Occipital lobe (tissue), 2 donors: Measurements from ENCODE around the gene MYO6. TPM values are rescaled to one million over a fixed set of nuclear protein-coding genes. Genes with fewer than 3 reads are reported as not detected.
"Not testable (repeated sequence)": the region's sequence is repeated elsewhere in the genome, so short reads cannot be mapped to it uniquely, and the experiment has no call there.

ENCODE experiments used
- DNase-seq: peaks from one replicate; lab custom pipeline; 2025; lab: John Stamatoyannopoulos, UW
- total RNA-seq: library from RNA; depleted of rRNA; stranded (reverse); fragments of >200 nt; gene quantifications from one replicate; pipeline ENCODE4 v1.2.3, GENCODE V29; 2014

Gene MYO6
- 15.8 TPM for total RNA-seq

DNA sequence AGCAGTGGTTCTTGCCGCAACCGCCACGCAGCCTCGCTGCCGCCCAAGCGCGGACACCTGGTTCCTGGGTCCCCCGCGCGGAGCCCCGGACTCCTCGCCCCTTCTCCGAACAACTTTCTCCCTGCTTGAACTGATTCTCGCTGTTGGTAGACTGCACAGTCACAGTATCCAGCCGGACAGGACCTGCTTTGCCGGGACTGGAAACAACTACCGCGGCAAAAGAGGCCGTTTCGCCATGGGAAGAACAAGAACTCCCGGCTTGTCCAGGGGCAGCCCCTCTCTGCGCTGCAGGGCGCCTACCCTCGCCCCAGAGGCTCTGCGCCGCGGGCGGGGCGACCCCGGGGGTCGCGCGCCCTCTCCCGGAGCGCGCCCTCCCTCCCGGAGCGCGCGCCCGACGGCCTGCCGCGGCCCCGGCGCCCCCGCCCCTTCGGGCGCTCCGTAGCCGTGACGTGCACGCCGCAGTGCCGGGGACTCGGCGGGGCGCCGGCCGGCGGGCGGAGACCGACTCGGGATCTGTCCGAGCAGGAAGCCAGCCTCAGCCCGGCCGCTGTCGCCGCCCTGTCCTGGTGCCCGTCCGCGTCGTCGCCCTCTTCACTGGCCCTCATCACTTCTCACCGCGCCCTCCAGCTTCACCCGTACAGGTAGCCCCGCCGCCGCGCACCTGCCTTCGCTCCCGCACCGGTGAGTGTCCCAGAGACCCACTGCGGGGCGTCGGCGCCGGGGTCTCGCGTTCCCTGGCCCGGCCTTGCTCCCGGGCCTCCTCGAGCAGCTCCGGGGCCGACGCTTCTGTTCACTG is at the start of gene MYO6:
MYO6 (plus strand) TSS at position 497 of the 796 bp plus-strand sequence. CDS start 68,309 bp downstream, outside the sequence.
- peak; percentile 61 for DNase-seq

DNA sequence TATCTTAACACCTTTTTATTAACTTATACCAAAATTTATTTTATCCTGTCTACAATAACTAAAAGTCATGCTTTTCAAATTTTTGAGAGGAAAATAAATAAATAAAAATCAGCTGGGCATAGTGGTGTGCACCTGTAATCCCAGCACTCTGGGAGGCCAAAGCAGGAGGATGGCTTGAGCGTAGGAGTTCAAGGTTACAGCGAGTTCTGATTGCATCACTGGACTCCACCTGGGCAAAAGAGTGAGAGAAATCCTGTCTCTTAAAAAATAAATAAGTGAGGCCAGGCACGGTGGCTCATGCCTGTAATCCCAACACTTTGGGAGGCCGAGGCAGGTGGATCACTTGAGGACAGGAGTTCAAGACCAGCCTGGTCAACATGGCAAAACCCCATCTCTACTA is 40.7 kb upstream of the MYO6 start:
- not testable (repeated sequence) for DNase-seq

DNA sequence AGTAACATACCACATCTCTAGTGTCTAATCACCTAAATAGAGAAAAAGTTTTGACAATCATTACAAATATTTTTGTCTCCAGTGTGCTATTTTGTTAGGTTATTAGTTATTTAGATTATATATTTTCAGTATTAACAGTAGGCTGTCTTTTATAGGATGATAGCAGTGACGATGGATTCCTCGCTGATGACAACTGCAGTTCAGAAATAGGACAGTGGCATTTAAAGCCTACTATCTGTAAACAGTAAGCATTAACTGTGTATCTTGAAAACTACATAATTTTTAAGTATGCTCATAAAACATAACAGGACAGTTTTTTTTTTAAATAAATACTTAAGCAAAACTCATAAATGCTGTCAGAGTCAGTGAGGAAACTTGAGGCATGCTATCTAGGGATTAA is 37.9 kb upstream of the MYO6 start:
- DNase-seq, result no peak

DNA sequence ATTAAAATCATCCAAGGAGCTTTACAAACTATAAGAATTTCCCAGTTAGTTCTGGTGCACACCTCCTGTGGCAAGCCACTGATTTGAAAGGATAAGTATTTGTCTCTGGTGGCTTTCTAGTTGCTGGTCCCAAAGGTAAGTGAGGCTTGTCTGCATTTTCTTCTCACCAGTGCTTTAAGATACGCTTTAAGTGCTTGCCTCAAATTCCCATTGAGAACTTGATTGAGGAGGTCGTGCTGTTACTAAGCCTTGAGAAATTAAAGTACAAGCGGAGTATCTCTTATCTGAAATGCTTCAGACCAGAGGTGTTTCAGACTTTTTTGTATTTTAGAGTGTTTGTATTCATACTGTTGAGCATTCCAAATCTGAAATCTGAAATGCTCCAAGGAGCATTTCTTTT is 29.9 kb upstream of the MYO6 start:
- no peak for DNase-seq

DNA sequence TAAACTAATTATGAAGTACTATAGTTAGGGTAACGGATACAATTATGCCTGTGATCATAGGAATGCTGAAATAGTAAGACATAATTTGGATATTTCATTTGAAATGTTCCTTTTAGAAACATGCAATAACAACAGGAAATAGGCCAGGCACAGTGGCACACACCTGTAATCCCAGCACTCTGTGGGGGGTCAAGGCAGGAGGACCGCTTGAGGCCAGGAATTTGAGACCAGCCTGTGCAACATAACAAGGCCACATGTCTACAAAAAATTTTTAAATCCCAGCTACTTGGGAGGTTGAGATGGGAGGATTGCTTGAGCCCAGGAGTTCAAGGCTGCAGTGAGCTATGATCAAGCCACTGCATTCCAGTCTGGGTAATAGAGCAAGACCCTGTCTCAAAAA is 25.7 kb upstream of the MYO6 start:
- DNase-seq, result no peak

DNA sequence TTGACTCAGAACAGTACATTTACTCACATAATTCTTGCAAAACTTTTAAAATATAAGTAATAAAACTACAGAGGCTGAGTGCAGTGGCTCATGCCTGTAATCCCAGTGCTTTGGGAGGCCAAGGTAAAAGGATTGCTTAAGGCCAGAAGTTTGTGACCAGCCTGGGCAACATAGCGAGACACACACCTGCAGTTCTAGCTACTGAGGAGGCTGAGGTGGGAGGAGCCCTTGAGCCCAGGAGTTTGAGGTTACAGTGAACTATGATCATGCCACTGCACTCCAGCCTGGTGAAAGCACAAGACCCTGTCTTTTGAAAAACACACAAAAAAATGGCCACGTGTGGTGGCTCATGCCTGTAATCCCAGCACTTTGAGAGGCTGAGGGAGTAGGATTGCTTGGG is 21.8 kb upstream of the MYO6 start:
- DNase-seq, result no peak

DNA sequence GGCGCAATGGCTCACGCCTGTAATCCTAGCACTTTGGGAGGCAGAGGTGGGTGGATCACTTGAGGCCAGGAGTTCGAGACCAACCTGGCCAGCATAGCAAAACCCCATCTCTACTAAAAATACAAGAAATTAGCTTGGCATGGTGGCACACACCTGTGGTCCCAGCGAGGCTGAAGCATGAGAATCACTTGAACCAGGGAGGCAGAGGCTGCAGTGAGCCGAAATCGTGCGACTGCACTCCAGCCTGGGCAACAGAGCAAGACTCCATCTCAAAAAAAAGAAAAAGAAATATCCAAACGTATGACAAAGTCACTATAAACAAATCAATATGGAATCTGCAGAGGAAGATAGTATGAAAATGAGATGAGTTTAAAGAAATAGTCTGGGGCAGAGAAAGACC is 18.0 kb upstream of the MYO6 start:
- not testable (repeated sequence) for DNase-seq

DNA sequence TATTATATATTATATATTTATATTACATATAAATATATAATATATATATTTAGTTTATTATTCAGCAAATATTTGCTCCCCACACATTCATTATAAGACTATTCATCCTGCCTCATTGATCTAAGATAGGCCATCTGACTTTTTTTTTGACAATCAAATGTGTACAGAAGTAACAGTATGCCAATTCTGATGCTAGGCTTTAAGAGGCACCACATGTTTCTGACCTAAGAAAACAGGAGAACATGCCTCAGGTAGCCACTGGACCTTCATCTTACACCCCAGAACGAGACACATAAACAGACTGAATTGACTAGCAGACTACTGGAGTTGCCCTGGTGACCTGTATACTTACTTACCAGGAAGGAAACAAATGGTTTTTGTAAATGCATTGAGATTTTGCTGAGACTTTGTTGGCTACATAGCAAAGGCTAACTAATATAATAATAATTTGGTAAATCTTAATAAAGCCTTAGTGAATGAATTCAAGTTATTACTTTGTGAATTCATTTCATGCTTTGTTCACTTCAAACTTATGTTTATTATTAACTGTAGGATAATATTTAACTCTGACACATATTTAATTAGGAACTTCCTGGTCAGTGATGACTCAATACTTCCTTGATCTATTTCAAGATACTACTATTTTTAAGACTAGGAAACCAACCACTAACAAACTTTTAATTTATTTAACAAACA is 13.4 kb upstream of the MYO6 start:
- no peak for DNase-seq

DNA sequence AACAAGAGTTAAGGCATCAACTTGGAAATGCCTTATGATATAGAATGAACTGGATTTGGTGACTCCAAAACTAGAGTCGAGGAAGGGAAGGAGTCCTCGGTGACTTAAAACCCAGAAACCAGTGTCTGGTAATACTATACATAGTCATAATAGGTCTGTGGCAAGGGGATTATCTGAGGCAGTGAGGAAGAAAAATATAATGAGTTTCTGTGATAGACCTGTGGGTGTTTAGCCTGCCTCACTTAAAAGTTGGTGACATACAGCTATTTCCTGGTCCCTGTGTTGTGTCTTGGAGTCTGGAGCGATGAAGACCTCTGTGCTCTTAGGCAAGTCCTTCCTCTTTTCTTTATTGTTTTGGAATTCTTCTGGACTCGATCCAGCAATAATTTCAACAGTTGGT is 5.1 kb upstream of the MYO6 start:
- no peak for DNase-seq

DNA sequence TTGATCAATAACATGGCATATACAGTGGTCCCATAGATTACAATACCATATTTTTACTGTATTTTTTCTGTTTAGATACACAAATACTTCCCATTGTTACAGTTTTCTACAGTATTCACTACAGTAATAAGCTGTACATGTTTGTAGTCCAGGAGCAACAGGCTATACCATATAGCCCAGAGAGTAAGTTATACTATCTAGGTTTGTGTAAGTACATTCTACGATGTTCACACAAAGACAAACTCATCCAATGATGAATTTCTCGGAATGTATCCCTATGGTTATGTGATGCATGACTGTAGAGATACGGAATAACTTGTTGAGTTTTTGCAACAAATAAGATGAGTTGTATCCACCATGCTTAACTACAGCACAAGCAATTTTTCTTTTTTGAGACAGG is 3.6 kb upstream of the MYO6 start:
- DNase-seq, result no peak

DNA sequence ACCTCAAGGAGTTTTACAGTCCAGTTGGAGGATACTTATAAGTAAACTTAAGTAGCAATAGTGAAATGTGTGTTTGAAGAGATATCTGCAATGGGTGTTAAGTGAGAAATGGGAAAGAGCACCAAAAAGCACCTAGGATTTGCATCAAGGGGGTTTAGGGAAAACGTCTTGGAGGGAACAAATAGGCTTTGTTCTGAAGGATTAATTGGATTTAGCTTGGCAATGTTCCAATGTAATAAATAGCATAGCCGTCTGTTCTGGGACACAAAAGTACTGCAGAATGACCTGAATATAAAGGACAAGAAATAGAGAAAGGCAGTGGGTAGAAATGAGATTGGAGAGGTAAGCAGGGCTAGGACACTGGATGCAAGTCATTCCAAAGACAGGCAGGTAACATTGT is 2.8 kb upstream of the MYO6 start:
- no peak for DNase-seq

DNA sequence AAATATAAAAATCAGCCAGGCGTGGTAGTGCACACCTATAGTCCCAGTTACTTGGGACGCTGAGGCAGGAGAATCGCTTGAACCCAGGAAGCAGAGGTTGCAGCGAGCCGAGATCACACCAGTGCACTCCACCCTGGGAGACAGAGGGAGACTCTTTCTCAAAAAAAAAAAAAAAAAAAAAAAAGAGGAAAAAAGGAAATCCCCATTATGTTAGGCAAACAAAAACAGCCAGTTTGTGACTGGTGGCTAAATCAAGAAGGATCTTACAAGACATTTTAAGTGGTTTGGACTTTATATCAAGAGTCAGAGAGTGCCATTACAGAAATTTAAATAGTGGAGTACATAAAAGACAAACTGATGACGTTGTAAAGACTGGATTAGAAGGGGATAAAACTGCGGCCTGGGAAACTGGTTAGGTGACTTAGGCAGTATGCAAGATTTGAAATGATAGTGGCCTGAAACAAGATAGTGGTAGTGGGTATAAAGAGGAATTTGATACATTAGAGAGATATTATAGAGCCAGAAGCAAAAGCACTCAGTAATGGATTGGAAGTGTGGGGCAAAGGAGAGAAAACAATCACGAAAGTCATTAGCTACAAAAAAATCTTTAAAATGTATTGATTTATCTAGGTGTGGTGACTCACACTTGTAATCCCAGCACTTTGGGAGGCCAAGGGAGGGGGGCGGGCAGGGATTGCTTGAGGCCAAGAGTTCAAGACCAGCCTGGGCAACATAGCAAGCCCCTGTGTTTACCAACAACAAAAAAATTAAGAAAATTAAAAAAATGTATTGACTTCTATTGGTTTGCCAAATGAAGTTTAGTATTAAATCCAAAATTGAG is 1.7 kb upstream of the MYO6 start:
- DNase-seq, result no peak

DNA sequence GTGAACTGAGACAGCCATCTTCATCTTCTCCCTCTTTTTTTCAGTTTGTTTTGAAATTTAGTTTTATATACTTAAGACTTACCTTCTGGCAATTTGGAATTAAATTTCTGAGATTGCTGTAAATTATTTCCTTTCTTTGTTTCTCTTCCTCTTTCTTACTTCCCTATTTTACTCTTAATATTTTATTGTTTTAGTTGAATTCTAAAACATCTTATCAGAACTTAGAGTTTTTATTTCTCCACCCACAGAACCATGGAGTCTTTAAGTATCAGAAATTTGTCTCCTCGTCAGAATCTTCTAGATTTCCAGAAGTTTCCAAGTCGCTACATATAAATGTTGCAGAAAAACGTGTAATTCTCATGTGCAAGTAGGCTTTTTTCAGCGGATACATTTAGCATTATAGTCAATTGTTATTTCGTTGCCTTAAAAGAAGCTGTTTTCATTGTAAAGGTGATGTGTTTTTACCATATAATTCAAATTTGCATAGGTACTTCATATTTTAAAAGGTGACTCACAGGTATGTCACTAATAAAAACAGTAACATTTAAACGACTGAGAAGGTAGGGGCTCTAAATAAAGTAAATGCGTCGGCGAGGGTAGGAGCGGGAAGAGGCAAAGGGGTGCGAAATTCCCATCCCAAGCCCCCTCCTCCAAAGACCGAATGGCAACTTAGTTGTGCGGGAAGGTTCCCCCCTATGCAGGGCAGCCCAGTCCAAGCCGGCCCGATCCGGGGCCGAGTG is 866 bp upstream of the MYO6 start:
- DNase-seq, result no peak

DNA sequence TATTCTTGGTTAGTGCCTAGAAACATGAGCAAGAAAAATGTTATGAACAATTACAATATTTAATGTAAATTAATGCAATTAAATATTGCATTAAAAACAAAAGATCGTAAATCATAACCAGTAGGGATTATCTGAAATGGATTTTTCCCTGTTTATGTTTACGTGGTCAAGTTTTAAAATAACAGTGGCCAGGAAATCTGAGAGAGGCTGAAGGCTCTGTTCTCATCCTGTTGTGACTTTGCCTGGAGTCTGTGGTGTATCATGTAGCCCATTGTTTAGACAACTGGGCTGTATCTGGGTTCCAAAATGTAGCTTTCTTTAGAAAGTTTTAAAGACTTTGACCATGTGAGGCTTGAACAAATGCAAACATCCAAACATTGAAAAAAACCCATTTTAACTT is 2.4 kb downstream of the MYO6 start:
- no peak for DNase-seq

DNA sequence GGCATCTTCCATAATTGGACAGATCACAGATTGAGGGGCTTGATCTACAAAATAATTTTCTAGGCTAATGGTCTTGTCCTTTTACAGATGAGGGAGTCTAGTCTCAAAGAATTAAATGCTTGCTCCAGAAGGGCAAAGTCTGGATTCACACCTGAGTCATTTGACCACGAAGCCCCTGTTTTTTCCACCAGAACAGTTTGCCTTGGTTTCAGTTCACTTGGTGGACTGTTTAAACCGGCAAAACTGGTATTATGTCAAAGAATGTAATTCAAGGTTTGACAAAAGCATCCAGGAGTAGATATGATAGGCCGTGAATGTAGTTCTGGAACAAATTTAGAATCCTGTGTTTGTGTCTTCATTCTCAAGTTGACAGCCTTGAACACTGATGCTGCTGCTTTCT is 3.3 kb downstream of the MYO6 start:
- no peak for DNase-seq

DNA sequence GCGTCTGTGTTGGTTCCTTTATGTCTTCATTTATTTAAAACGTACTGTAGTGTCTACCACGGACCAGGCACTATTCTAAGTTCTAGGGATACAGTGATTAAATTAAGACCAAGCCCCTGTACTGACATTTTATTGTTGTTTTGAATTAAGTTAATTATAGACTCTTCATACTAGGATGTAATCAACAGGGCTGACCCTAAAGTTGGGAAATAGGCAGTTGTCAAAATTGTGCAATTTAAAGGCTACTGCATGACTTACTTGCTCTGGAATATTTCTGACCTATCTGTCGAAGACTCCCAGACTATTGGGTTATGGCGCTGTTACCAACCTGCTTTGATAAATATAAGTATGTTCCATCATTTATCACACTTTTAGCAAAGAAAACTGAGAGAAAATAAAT is 6.7 kb downstream of the MYO6 start:
- DNase-seq, result no peak

DNA sequence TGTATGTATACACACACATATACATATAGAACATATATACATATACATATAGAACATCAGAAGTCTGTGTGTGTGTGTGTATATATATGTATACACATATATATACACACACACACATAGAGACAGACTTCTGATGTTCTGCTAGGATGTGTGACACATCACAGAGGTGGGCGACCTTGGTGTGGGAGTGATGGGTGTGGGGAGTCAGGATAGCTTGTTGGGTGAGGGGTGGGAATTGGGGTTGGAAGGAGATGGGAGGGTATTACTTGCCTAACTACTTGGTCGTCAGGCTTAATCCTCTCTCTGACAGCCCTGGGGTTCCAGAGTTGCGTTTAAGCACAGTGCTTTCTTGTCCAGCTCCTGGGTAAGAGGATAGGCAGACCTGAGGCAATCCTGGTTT is 8.3 kb downstream of the MYO6 start:
- no peak for DNase-seq

DNA sequence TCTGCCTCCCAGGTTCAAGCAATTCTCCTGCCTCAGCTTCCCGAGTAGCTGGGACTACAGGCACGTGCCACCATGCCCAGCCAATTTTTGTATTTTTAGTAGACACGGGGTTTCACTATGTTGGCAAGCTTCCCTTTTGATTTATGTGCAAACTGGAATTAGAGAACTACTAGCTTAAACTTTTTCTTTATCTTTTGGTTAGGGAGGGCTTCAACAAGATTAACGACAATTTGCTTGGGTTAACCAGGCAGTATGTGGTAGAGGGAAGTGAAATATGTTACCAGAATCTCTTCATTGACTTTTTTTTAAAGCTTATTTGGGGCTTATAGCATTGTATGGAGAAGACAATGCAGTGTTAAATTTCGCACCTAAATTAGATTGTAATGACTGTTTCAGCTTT is 9.0 kb downstream of the MYO6 start:
- no peak for DNase-seq

DNA sequence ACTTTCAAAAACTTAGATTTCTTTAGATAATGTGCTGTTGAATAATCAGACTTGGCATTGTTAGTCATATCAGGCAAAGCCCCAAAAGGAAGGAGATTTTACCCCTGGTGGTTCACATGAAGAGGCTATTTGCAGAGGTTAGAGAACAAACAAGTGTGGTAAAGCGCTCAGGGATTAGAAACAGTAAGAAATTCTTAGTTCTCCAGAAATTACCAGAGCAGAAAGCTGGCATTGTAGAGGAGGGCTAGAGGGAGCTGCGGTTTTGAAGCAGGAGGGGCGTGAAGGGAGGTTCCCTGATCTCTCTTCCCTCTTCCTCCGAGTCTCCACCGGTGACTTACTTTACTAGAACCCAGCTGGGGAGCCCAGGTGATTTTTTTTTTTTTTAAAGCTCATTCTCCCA is 10.2 kb downstream of the MYO6 start:
- DNase-seq, result no peak

DNA sequence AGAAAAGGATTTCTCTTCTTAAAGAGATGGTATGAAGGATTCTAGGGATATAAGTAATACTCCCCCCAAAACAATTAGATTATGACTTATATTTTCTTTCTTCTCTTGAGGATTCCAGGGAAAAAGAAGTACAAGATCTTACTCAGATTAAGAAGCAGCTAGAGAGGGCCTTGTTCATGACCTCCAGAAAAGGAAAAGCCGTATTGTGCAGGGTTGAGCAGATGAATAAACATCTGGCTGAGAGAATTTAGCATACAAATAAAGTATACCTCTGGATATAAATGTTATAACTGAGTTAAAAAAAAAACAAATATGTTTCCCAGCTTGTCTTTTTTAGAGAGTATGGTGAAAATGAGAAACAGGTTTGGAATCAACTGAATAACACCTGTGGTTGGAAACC is 11.3 kb downstream of the MYO6 start:
- DNase-seq, result no peak

DNA sequence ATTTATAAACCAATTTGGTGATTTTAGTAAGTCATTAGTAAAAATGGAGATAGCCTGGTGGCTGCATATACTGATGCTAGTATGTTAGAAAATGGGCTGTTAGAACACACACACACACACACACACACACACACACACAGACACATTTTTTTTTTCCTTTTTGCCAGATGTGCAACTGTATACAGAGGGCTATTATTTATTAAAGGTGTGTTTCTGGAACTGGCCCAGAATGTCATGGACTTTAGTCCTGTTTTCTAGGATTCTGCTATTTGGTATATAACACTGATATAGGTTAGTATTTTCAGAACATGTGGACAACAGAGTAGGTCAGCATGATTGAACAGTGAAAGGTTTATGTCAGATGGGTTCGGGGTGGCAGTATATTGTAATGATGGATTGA is 12.4 kb downstream of the MYO6 start:
- no peak for DNase-seq

DNA sequence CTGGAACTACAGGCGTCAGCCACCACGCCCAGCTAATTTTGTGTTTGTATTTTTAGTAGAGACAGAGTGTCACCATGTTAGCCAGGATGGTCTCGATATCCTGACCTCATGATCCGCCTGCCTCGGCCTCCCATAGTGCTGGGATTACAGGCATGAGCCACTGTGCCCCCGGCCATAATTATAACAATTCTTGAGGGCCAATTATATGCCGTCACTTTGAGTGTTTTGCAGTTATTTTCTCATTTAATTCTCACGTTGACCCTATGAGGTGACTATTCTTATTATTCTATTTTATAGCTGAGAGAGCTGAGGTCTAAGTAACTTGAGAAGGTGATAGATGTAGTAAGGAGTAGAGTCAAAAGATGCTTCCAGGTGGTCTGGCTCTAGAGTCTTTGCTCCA is 13.0 kb downstream of the MYO6 start:
- no peak for DNase-seq
